Right ventricle myocardium superior (tissue), 1 donor: ENCODE measurements around the gene CAND2. TPM values are rescaled to one million over a fixed set of nuclear protein-coding genes. Genes with fewer than 3 reads are reported as not detected.
A peak's percentile ranks its signal among the peaks of the same experiment; 100 is the strongest.
"Not testable (repeated sequence)": the region's sequence is repeated elsewhere in the genome, so short reads cannot be mapped to it uniquely, and the experiment has no call there.

Experiments used
- ATAC-seq: fragments of 200-7000 bp; cut with Tn5 transposase; one replicate; pipeline ENCODE4 v1.9.1; 2020; ENCODE audit warnings: mild to moderate bottlenecking; ENCODE audit not compliant: poor library complexity
- DNase-seq: peaks from one replicate; pipeline ENCODE4 v3.0.0-alpha.2; 2020
- intact Hi-C: fragments of 100-400 bp; cut with DNase I; formaldehyde crosslinking; loops from one replicate; pipeline ENCODE4 v1.11.2; 2022
- total RNA-seq: library from RNA; stranded (reverse); fragmentation: NEBNext Ultra II Directional; extraction: Animal tissue kit (Norgen Biotek cat#: 25700); gene quantifications from one replicate; pipeline ENCODE4 v1.2.1, GENCODE V29; 2021
- donor health status: DM: no; HTN: yes; CAD: no; lungs with severe emphysema.

The CAND2 gene
- total RNA-seq, 1 donor from 2014 or later = 61.6 TPM

DNA sequence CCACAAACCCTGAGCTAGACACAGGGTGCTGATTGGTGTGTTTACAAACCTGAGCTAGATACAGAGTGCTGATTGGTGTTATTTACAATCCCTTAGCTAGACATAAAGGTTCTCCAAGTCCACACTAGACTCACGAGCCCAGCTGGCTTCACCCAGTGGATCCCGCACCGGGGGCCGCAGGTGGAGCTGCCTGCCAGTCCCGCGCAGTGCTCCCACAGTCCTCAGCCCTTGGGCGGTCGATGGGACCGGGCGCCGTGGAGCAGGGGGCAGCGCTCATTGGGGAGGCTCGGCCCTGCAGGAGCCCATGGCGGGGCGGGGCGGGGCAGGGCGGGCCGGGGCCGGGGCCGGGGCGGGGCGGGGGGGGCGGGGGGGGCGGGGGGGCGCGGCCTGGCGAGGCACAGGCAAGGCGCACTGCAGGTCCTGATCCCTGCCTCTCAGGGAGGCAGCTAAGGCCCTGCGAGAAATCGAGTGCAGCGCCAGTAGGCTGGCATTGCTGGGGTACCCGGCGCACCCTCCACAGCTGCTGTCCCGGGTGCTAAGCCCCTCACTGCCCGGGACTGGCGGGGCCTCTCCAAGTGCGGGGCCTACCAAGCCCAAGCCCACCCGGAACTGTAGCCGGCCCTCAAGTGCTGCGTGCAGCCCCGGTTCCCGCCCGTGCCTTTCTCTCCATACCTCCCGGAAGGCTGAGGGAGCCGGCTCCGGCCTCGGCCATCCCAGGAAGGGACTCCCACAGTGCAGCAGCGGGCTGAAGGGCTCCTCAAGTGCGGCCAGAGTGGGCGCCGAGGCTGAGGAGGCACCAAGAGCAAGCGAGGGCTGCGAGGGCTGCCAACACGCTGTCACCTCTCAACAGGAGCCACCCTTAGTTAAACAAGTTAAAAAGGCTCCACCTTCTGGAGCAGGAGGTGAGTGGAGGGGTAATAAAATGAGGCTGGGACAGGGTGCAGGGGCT is 27.6 kb upstream of the CAND2 start:
- DNase-seq (peak; percentile 61), ATAC-seq (peak; percentile 60)
- intact Hi-C loops = no loop called here

DNA sequence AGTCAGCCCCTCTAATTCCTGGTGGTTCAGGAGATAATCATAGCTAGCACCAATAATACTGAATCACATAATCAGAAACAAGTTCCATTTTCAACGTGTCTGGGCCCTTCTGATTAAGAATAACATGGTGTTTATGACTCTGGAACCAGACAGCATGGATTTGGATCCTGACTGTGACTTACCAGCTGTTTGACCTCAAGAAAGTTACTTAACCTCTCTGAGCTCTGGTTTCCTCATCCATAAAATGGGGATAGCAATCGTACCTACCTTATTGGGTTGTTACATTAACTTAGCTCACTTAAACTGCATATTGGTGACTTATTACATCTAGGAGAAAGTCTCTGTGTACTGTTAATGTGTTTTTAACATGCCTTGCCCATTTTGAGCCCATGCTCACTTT is 26.7 kb upstream of the CAND2 start:
- ATAC-seq (no peak), DNase-seq (no peak)
- intact Hi-C loops = no loop called here

DNA sequence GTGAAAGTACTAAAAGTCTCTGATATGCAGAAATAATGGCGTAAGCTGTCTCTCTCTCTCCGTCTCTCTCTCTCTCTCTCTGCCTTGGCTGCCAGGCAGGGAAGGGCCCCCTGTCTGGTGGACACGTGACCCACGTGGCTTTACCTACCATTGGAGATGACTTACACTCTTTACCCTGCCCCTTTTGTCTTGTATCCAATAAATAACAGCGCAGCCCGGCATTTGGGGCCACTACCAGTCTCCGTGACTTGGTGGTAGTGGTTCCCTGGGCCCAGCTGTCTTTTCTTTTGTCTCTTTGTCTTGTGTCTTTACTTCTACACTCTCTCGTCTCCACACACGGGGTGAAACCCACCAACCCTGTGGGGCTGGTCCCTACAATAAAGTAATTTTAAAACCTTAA is 25.2 kb upstream of the CAND2 start:
- no peak for DNase-seq
- no peak for ATAC-seq
- intact Hi-C loops = no loop called here

DNA sequence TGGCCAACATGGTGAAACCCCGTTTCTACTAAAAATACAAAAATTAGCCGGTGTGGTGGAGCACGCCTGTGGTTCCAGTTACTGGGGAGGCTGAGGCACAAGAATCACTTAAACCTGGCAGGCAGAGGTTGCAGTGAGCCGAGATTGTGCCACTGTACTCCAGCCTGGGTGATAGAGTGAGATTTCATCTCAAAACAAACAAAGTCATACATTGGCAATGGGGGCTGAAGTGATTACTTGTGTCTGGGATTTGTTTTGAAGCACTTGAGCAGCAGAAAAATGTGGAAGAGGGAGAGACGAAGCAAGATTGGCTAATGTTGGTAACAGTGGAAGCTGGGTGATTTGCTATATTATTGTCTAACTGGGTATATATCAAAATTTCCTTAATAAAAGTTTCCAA is 24.0 kb upstream of the CAND2 start:
- DNase-seq (no peak), ATAC-seq (no peak)
- intact Hi-C loops = no loop called here

- intact Hi-C loops = no loop called here
- DNase-seq (no peak), ATAC-seq (no peak)
Observed at GRCh38 chr3:12773030-12773709, 23.3 kb upstream of the CAND2 start.

GRCh38 chr3:12773710-12774086 is 22.8 kb upstream of the CAND2 start:
- no peak for ATAC-seq
- intact Hi-C loops = no loop called here

GRCh38 chr3:12774619-12775018 is 21.9 kb upstream of the CAND2 start:
- intact Hi-C loops = no loop called here
- DNase-seq (no peak), ATAC-seq (no peak)

More at GRCh38 chr3:12773710-12774086, 22.8 kb upstream of the CAND2 start:
- DNase-seq = no peak

- ATAC-seq = no peak
- intact Hi-C loops = no loop called here
- DNase-seq = no peak
Observed at GRCh38 chr3:12775226-12775625, 21.3 kb upstream of the CAND2 start.

DNA sequence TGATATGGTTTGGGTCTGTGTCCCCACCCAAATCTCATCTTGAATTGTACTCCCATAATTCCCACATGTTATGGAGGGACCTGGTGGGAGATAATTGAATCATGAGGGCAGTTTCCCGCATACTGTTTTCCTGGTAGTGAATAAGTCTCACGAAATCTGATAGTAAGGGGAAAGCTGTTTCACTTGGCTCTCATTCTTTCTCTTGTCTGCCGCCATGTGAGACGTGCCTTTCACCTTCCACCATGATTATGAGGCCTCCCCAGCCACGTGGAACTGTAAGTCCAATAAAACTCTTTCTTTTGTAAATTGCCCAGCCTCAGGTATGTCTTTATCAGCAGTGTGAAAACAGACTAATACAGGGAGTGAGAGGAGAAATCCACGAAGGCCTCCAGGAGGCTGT is 20.5 kb upstream of the CAND2 start:
- DNase-seq, intact Hi-C loops, ATAC-seq: not testable (repeated sequence)

DNA sequence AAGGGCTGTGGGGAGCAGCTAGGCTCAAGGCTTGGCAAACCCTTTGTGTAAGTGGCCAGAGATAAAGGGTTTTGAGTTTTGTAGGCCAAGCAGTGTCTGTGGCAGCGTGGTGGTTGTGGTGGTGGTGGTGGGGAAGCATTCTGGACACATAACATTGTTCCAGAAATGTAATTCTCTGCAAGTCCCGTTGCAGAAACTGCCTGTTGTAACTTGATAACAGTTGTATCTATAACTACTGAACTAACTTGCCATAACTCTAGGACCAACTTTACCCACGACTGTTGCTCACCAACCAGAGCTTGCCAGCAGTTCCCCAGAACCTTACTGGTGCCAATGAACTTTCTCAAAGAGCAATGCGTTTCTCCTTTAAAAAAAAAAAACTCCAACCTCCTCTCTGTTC is 19.3 kb upstream of the CAND2 start:
- ATAC-seq (no peak), DNase-seq (no peak)
- intact Hi-C loops = no loop called here

DNA sequence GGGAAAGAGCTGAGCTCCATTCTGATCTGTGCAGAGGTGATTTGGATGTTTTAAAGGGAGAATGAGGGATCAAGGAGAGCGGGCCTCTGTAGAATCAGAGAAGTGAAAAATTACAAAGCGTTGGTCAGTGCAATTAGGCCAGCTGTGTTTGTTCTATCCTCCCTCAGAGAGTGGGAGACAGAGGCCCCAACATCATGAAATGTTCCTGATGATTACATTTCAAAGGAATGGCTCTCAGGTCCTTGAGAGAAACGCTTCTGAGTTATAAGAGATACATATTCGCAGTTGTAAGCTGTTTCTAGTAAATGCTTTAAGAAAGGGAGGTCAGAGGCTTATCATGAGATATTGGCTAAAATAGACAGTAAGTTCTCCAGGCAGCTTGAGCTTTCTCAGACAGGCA is 15.7 kb upstream of the CAND2 start:
- no peak for DNase-seq
- intact Hi-C loops = no loop called here
- no peak for ATAC-seq

- intact Hi-C loops = no loop called here
- peak; percentile 31 for ATAC-seq
- DNase-seq = no peak
Observed at GRCh38 chr3:12782172-12782815, 14.2 kb upstream of the CAND2 start.

DNA sequence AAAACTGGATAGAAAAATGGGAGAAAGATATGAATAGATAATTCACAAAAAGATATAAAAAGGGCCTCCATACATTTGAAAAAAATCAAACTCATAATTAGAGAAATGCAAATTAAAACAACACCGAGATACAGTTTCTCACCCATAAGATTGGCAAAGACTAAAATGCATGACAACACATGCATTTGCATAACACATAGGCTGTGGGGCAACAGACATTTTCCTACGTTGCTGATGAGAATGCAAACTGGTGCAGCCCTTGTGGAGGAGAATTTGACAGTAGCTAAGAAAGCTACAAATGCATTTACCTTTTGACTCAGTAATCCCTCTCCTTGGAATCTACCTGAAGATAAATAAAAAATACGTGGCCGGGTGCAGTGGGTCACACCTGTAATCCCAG is 11.4 kb upstream of the CAND2 start:
- no peak for ATAC-seq
- intact Hi-C loops = no loop called here
- DNase-seq = no peak

DNA sequence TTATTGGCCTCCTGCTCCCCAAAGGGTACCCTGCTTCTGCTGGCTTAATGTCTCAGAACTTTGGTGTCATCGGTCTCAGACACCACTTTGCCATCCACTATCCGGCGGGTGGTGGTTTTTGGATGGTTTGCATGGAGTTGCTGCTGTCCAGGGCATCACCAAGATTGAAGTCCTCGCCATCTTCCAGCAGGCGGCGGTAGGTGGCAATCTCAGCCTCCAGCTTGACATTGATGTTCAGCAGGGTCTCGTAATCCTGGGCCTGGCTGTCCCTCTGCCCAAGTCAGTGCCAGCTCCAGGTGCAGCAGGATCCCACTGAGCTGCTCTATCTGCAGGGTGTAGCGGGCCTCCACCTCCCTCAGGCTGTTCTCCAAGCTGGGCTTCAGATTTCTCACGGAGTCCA is 9.1 kb upstream of the CAND2 start:
- intact Hi-C loops, ATAC-seq, DNase-seq: not testable (repeated sequence)

GRCh38 chr3:12787967-12788690 is 8.4 kb upstream of the CAND2 start:
- ATAC-seq, DNase-seq, intact Hi-C loops: not testable (repeated sequence)

DNA sequence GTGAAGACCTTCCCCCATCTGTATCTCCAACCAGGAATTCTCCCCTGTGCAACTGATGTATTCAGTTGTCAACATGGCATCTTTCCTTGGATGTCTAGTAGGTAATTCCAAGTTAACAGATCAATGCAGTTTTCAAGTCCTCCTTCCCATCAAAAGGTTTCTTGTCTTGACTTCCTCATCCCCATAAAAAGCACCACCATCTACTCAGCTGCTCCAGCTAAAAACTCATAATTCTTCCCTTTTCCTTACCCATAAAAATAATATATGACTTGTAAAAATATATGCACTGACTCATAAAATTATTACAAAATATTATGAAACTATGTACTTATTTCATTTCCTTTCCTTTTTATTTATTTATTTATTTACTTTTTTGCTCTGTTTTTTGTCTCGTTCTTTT is 5.0 kb upstream of the CAND2 start:
- intact Hi-C loops = no loop called here
- DNase-seq = no peak

GRCh38 chr3:12793701-12794100 is 2.8 kb upstream of the CAND2 start:
- intact Hi-C loops = no loop called here
- no peak for DNase-seq
- no peak for ATAC-seq

More for the DNA sequence above, 5.0 kb upstream of the CAND2 start:
- no peak for ATAC-seq

GRCh38 chr3:12797124-12797891 is 828 bp downstream of the CAND2 start:
- ATAC-seq (peak; percentile 3), DNase-seq (no peak)
- intact Hi-C loops = no loop called here
